ENCODE results near the gene P2RX7.
"Not testable (repeated sequence)": the region's sequence is repeated elsewhere in the genome, so short reads cannot be mapped to it uniquely, and the experiment has no call there.

The P2RX7 gene

DNA sequence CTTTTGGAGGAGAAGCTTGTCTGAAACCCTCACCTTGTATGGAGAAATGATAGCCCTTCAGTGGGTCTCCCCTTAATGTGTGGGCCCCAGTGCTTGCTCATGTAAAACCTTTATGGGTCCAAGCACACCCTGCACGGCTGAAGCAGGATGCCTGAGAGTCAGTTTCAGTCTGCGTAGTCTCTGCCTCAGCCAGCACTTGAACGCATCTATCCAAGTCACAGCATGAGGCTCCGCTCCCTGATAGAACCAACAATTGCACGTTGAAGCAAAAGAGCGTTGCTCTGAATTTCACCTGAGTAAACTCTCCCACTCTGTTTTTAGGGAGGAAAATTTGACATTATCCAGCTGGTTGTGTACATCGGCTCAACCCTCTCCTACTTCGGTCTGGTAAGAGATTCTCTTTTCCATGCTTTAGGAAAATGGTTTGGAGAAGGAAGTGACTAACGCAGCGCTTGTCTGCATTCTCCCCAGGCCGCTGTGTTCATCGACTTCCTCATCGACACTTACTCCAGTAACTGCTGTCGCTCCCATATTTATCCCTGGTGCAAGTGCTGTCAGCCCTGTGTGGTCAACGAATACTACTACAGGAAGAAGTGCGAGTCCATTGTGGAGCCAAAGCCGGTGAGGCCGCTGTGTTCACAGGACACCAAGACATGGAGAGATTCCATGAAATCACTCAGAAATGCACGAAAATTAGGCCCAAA lies 44.3 kb downstream of the P2RX7 start:
- no peak for DNase-seq

DNA sequence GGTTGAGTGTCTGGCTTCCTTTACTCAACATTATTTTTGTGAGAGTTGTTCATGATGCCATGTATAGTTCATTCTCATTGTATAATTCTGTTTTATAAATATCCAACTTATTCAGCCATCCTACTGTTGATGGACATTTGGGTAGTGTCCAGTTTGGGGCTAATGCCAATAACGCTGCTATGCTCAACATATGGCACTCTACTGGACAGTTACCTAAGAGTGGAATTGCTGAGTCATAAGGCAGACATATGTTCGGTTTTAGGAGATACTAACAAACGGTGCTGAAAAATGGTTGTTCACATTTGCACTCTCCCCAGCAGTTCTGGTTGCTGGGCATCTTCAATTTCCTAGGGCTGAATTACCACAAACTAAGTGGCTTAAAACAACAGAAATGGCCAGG lies 48.5 kb downstream of the P2RX7 start:
- DNase-seq, result no peak

DNA sequence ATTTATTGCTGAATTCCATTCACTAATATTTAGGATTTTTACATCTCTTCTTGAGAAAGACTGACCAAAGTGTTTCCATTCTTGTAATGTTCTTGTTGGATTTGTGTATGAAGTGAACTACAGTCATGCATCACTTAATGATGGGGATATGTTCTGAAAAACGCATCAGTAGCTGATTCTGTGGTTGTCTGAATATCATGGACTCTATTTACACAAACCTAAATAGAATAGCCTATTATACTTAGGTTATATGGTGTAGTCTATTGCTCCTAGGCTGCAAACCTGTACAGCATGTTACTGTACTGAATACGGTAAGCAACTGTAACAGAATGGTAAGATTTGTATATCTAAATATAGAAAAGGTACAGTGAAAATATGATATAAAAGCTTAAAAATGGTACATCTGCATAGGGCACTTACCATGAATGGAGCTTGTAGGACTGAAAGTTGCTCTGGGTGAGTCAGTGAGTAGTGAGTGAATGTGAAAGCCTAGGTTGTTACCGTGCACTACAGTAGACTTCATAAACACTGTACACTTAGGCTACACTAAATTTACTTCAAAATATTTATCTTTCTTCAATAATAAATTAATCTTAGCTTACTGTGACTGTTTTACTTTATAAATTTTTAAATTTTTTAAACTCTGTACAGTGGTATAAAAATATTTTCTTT lies 49.7 kb downstream of the P2RX7 start:
- DNase-seq, result no peak

DNA sequence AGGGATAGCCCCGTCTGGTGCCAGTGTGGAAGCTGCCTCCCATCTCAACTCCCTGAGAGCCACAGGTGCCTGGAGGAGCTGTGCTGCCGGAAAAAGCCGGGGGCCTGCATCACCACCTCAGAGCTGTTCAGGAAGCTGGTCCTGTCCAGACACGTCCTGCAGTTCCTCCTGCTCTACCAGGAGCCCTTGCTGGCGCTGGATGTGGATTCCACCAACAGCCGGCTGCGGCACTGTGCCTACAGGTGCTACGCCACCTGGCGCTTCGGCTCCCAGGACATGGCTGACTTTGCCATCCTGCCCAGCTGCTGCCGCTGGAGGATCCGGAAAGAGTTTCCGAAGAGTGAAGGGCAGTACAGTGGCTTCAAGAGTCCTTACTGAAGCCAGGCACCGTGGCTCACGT lies 51.7 kb downstream of the P2RX7 start:
- DNase-seq, result no peak

DNA sequence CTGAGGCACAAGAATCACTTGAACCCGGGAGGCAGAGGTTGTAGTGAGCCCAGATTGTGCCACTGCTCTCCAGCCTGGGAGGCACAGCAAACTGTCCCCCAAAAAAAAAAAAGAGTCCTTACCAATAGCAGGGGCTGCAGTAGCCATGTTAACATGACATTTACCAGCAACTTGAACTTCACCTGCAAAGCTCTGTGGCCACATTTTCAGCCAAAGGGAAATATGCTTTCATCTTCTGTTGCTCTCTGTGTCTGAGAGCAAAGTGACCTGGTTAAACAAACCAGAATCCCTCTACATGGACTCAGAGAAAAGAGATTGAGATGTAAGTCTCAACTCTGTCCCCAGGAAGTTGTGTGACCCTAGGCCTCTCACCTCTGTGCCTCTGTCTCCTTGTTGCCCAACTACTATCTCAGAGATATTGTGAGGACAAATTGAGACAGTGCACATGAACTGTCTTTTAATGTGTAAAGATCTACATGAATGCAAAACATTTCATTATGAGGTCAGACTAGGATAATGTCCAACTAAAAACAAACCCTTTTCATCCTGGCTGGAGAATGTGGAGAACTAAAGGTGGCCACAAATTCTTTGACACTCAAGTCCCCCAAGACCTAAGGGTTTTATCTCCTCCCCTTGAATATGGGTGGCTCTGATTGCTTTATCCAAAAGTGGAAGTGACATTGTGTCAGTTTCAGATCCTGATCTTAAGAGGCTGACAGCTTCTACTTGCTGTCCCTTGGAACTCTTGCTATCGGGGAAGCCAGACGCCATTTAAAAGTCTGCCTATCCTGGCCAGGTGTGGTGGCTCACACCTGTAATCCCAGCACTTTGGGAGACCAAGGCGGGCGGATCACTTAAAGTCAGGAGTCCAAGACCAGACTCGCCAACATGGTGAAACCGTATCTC lies 52.6 kb downstream of the P2RX7 start:
- no peak for DNase-seq

DNA sequence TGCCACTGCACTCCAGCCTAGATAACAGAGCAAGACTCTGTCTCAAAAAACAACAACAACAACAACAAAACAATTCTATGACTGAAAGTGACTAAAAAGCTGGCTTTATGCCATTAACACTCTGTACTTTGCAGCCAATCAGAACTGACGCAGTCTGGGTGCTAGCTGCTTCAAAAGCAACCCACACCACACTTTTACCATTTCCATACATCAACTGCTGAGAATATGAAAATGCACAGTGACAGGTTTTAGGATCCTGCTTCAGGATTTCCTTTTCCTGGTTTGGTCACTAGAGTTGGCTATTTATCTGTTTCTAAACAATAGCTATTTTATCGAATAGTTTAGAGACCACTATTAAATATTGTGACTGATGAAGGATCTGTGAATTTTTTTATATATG lies 54.1 kb downstream of the P2RX7 start:
- no peak for DNase-seq

DNA sequence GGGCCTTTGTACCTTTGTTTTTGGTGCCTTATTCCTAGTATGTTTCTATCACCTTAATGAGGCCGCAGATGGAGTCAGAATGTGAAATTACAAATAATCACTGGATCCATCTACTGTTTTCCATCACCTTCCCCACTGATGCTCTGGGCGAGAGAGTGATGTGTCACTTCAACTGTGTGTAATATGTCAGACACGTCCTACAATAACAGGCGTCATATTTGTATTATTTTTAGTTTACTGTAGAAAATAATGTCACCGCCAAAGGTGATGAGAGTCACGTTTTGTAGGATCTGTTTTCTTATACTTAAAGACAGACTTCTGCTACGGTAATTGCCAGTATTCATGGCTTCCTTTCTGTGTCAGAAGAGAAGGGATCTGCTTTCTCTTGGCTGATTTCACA lies 54.8 kb downstream of the P2RX7 start:
- DNase-seq, result no peak

DNA sequence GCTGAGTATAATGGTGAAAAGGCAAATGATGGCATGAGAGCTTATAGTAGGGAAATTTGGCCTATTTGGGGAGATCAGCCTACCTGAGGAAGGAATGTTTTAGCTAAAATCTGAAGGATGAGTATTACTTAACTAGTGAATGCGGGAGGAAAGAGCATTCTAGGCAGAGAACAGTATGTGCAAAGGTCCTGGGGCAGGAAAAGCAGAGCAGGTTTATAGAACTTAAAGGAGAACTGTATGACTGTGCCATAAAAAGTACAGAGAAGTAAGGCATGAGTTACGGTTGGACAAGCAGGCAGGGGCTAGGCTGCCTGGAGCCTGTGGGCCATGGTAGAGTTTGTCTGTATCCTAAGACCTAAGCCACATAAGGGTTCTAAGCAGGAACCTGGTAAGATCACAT lies 55.6 kb downstream of the P2RX7 start:
- no peak for DNase-seq

DNA sequence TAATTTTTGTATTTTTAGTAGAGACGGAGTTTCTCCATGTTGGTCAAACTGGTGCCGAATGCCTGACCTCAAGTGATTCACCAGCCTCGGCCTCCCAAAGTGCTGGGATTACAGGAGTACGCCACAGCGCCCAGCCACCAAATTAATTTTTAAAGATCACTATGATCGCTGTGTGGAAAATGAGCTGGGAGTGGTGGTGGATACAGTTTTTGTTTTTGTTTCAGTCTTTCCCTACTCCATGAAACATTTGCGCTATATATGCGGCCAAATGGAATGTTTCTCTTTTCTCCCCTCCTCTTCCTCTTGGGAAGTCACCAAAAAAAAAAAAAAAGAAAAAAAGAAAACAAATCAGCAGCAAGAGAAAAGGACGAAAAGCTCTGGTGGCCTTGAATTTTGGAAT lies 56.5 kb downstream of the P2RX7 start:
- no peak for DNase-seq

DNA sequence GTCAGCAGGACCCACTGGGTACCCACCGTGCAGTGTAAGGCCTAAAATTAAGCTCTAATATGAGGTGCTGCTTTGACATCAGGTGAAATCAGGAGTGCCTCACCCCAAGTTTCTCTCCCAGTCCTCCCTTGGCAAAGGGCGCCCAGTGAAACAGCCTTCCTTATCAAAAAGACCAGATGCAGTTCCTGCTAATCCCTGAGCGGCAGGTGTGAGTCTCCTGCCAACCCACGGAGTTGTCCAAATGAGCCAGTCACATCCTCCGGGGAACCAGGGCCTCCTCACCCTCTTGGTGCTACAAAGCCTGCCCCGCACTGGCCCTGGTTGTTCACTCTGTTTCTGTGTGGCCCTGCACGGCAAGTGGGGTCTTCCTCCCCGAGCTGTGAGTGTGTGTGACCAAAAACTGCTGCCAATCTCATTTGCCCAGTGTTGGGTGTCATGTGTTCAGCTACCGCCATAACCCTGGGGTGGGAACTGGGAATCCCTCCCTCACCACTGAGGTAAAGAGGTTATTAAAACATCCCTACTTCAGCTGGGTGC lies 57.0 kb downstream of the P2RX7 start:
- DNase-seq, result no peak

DNA sequence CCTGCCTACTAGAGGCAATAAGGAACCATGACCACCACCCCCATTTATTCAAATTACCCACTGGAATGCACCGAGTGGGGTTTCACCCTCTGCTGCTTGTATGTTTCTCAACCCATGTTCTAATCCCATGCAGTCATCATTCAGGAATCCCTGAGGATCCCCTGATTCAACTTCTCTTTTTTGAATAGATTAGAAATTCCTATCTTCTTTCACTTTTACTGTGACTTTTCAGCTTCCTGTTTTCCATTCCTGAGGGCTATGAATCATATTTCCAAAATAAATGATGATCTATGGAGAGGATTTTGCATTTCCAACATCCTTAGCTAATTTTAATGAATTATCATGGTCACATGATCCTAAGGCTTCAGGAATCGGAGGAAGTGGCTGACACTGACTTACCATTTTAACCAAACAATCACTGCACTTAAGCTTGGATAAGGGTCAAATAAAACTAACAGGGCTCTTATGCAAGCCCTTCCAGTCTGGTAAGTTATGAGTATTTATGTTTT lies 57.9 kb downstream of the P2RX7 start:
- no peak for DNase-seq

DNA sequence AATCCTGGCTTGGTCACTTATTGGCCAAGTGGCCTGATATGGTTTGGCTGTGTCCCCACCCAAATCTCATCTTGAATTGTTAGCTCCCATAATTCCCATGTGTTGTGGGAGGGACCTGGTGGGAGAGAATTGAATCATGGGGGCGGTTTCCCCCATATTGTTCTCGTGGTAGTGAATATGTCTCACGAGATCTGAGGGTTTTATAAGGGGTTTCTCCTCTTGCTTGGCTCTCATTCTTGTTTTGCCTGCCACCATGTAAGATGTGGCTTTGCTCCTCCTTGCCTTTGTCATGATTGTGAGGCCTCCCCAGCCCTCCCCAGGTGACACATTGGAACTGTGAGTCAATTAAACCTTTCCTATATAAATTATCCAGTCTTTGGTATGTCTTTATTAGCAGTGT lies 58.5 kb downstream of the P2RX7 start:
- no peak for DNase-seq

DNA sequence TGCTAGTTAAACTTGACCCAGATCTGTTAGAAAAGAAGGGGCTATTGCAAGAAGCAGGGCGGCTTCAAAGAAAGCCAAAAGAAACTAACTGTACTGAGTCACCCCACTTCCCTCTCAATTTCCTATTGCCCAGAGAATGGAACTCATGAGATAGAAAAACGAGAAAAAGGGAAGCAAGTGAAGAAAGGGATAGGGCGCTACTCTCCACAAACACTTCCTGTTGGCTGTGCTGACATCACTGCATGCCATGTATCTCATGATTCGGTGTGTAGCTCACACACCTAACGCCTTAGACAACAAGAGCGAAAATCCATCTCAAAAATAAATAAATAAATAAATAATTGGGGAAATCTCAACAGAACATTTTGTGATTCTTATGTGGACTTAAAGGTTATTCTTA lies 64.2 kb downstream of the P2RX7 start:
- DNase-seq, result no peak

DNA sequence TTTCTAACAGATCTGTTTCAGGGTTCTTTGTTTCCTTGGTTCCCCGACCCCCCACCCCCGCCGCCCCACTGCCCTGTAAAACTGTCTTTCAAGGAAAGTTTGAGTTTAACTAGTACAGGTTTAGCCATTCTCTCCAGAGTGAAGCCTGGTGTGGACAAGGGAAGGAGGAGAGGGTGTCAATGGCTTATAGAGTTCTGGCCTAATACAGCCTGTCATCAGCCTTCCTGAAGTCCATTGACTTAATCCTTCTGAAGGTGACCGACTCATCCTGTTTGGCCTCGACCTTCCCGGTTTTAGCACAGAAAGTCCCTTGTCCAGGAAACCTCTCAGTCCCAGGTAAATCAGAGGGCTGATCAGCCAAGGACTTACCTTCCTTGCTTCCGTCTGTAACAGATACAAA lies 66.3 kb downstream of the P2RX7 start:
- no peak for DNase-seq

DNA sequence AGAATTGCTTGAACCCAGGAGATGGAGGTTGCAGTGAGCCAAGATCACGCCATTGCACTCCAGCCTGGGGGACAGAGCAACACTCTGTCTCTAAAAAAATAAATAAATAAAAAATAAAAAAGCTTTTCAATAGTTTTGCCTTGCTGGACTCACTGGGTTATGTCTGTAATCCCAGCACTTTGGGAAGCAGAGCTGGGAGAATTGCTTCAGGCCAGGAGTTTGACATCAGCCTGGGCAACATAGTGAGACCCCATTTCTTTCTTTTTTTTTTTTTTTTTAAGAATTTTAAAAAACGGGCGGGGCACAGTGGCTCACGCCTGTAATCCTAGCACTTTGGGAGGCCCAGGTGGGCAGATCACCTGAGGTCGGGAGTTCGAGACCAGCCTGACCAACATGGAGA lies 68.5 kb downstream of the P2RX7 start:
- DNase-seq, result not testable (repeated sequence)

DNA sequence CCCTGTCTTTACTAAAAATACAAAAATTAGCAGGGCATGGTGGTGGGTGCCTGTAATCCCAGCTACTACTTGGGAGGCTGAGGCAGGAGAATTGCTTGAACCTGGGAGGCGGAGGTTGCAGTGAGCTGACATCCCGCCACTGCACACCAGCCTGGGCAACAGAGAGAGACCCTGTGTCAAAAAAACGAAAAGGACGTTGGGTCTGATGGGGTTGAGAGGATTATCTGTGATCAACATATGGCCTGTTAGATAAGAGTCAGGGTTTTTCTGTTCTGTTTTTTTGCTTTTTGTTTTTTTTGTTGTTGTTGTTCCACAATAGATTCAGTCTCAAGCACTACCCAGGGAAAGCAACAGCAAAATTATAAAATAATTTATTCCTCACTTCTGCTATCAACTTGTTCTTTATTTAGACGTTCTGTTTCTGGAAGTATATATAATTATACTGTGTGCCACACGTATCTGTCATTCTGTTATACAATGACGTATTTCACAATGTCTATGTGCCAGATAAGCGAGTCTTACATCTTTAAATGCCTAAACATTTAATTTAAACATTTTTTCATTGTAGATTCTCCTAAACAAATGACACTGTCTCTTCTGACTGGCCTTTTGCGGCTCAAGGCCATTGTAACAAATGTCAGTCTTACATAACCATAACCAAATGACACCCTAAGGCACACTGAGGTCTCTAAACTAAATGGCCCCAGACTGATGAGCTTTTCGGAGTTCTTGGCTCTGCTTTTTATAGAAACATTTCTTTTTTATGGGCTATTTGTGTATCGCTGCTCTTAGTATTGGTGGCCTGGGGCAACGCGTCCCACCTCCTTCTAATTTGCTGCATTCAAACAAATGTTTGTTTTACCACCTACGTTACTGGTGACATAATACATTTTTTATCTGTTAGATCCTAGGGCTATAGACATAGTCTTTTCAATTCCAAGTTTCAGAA lies 70.0 kb downstream of the P2RX7 start:
- peak; percentile 56 to 82 for DNase-seq

DNA sequence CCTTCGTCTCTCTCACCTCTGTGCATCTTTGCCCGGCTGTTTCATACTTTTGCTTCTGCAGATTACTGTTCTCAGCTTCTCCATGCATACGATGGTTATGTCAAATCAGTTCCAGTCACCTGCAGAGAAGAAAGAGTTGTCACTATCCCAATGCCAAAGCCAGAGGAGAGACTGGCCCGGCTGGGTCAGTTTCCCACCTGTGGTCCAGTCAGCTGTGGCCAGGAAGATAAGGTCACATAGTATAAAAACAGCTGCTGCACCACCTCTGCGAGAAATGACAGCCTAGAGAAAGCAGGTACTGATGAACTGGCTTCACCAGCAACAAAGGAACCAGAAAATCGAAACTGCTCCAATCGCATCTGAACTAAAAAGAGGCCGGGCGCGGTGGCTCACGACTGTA lies 70.8 kb downstream of the P2RX7 start:
- DNase-seq, result no peak

DNA sequence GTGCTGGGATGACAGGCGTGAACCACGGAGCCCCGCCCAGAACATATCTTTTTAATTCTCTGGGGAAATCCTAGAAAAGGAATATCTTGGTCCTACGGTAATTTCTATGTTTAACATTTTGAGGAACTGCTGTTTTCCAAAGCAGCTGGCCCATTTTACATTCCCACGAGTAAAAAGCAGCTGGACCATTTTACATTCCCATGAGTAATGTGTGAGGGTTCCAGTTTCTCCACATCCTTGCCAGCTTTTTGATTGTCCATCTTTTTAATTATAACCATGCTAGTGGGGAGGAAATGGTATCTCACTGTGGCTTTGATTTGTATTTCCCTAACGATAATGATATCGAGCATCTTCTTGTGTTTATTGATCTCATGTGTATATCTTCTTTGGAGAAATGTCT lies 72.8 kb downstream of the P2RX7 start:
- no peak for DNase-seq

DNA sequence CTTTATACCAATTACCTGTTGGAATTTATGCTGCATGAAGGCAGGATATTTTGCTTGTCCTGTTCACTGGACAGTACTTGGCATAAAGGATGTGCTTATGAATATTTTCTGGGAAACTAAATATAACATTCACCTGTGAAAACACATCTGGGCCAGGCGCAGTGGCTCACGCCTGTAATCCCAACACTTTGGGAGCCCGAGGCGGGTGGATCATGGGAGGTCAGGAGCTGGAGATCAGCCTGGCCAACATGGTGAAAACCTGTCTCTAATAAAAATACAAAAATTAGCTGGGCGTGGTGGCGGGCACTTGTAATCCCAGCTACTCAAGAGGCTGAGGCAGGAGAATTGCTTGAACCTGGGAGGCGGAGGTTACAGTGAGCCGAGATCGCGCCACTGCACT lies 75.9 kb downstream of the P2RX7 start:
- not testable (repeated sequence) for DNase-seq

DNA sequence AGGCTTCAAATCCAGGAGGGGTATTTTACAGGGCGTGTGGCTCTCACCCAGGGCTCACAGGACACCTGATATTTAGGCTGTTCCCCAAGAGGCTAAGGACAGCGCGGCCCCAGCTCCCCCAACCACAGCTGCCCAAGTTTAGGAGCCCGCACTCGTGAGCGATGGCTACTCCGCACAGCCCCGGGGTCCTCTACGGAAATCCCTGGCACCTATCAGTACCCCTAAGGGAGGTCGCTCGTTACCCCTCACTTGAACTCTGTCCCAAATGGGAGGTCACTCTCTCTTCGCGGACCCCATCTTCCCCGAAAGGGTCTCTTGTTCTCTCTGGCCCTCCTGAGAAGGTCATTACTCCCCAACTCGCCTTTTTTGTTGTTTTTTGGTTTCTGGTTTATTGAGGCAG lies 76.5 kb downstream of the P2RX7 start:
- DNase-seq, result no peak

DNA sequence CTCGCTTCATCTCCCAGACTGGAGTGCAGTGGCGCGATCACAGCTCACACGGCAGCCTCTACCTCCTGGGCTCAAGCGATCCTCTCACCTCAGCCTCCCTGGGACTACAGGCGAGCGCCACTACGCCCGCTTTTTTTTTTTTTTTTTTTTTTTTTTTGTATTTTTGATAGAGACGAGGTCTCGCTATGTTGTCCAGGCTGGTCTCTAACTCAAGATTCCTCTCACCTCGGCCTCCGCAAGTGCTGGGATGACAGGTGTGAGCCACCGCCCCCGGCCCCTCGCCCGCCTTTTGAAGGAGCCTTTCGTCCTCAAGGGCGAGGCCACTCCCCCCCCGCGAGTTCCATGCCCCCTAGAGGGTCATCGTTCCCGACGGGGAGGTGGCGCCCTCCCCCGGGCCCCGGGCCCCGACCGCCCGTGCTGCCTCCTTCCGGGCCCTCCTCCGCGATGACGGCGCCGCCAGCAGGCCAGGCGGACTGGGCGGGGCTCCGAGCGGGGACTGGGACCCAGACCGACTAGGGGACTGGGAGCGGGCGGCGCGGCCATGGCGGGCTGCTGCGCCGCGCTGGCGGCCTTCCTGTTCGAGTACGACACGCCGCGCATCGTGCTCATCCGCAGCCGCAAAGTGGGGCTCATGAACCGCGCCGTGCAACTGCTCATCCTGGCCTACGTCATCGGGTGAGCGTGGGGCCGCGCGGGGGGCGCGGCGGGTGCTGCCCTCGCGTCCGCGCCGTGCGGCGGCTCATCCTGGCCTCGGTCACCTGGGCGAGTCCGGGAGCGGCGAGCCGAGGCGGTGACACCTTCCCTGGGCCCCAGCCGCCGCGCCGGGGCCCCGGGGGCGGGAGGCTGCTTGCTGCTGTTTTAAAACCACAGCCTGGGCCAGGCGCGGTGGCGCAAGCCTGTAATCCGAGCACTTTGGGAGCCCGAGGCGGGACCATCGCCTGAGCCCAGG lies 77.2 kb downstream of the P2RX7 start, which contains the start of gene P2RX4:
TSS of gene P2RX4 (plus strand) at position 506 of the 949 bp plus-strand sequence. CDS start at position 542, 36 bp downstream.
- DNase-seq, result peak; percentile 75

Measured in NCI-H2081 (cell line).